Right lobe of liver (tissue), 6 donors: ENCODE data around the gene SRSF1. TPM values are rescaled to one million over a fixed set of nuclear protein-coding genes. Genes with fewer than 3 reads are reported as not detected.
"Not testable (repeated sequence)": the region's sequence is repeated elsewhere in the genome, so short reads cannot be mapped to it uniquely, and the experiment has no call there.

Experiments
- ATAC-seq, 4 donors: fragments of 200-7000 bp; cut with Tn5 transposase; one replicate each; pipeline ENCODE4 v1.9.1; 2020; ENCODE audit warnings: mild to moderate bottlenecking in 4 of 4, moderate library complexity in 4 of 4
- DNase-seq, 3 donors: peaks; one replicate each; pipeline ENCODE4 v3.0.0-alpha.2; 2020
- H3K27ac ChIP-seq, 3 donors: fragments of 200-600 bp; one replicate each; pipeline ENCODE4 v1.8.0; 2022
- H3K27me3 ChIP-seq, 2 donors: fragments of 200-600 bp; one replicate each; pipeline ENCODE4 v1.8.0; 2022
- H3K36me3 ChIP-seq, 4 donors: fragments of 200-600 bp; sonication (generic) in 1 of 4; one replicate each; pipeline versions ENCODE4 v1.5.1 to v1.8.0; 2017 to 2022; ENCODE audit warnings: control low read depth in 1 of 4
- H3K4me1 ChIP-seq, 4 donors: fragments of 200-600 bp; sonication (generic) in 1 of 4; one replicate each; pipeline versions ENCODE4 v1.5.1 to v1.8.0; 2017 to 2022; ENCODE audit warnings: control low read depth in 1 of 4
- H3K4me3 ChIP-seq, 3 donors: fragments of 200-600 bp; one replicate each; pipeline ENCODE4 v1.8.0; 2022
- H3K9me3 ChIP-seq, 4 donors: fragments of 200-600 bp; sonication (generic) in 1 of 4; one replicate each; pipeline versions ENCODE4 v1.5.1 to v1.8.0; 2017 to 2022; ENCODE audit warnings: control low read depth in 1 of 4
- POLR2A ChIP-seq: fragments of 450-650 bp; IDR thresholded peaks from one replicate; pipeline ENCODE4 v1.6.1; 2017; ENCODE audit warnings: antibody characterized with exemption, mild to moderate bottlenecking
- WGBS: methylation state at CpG from one replicate; pipeline ENCODE4 v1.1.6; 2018; ENCODE audit warnings: low coverage, low lambda C conversion rate; ENCODE audit not compliant: insufficient coverage; ENCODE audit errors: missing lambda C conversion rate; 5-methylcytosine and 5-hydroxymethylcytosine counted together
- intact Hi-C, 2 donors: fragments of 100-400 bp; cut with DNase I; formaldehyde crosslinking; loops; one replicate each; pipeline versions ENCODE4 v1.11.2 to v1.14.1; 2022
- total RNA-seq, 6 experiments: library from RNA; depleted of rRNA in 2 of 6; stranded (reverse); fragments of >200 nt in 2 of 6; fragmentation: NEBNext Ultra II Directional in 3 of 6; extraction: Animal tissue kit (Norgen Biotek cat#: 25700) in 3 of 6; gene quantifications; one replicate each; pipeline versions ENCODE4 v1.1.0 to v1.2.4, GENCODE V29; 2016 to 2023
- TF ChIP-seq, protein P1 (sequence below), 4 donors: fragments of 200-600 bp in 3 of 4; fragments of 450-650 bp in 1 of 4; IDR thresholded peaks; one replicate each; pipeline versions ENCODE4 v1.5.1 to v1.8.0; 2016 to 2022; ENCODE audit warnings: antibody characterized with exemption in 4 of 4, mild to moderate bottlenecking in 2 of 4
- donor health status: DM: no; HTN: yes; CAD: no.
- donor health status: DM: no; HTN: no; CAD: no.
- donor health status: DM: no; HTN: no; CAD: no.
- donor health status: DM: no; HTN: yes; CAD: no.
- donor health status: DM: no; HTN: yes; CAD: no.

SRSF1 gene
- total RNA-seq, 6 experiments from 2014 or later = 55.7 to 92.0 (median 80.0) TPM

DNA sequence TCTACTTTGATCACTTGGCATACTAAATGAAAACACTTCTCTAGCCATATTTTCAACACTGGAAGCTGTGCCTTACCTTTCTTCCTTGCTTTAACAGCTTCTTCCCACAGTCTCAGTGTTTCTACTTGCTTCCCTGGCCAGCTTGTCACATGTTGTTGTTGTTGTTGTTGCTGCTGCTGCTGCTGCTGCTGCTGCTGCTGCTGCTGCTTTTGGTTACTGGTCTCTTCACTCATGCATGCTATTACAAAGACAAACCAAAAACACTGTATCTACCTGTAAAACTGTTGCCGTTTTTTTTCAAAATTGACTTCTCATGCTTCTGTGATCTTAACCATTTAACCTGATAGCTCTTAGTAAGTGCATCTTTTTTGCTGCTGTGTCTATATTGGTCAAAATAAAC is 28.0 kb downstream of the SRSF1 start:
- no peak for TF ChIP-seq POLR2A
- TF ChIP-seq, protein P1, sequence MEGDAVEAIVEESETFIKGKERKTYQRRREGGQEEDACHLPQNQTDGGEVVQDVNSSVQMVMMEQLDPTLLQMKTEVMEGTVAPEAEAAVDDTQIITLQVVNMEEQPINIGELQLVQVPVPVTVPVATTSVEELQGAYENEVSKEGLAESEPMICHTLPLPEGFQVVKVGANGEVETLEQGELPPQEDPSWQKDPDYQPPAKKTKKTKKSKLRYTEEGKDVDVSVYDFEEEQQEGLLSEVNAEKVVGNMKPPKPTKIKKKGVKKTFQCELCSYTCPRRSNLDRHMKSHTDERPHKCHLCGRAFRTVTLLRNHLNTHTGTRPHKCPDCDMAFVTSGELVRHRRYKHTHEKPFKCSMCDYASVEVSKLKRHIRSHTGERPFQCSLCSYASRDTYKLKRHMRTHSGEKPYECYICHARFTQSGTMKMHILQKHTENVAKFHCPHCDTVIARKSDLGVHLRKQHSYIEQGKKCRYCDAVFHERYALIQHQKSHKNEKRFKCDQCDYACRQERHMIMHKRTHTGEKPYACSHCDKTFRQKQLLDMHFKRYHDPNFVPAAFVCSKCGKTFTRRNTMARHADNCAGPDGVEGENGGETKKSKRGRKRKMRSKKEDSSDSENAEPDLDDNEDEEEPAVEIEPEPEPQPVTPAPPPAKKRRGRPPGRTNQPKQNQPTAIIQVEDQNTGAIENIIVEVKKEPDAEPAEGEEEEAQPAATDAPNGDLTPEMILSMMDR (IDR thresholded peaks at IDR 0.05) = no peak
- Histone ChIP-seq H3K27ac (no peak overlapping the region), H3K36me3 (peaks cover 0 to 74% (median 26%) of the 10 kb centered on the region in 4 donors), H3K9me3 (no peaks in the 10 kb centered on the region), H3K27me3 (no peaks in the 10 kb centered on the region), H3K4me3 (no peak overlapping the region), H3K4me1 (peaks cover 0 to 28% (median 8%) of the 10 kb centered on the region in 4 donors)
- intact Hi-C loops = no loop called here
- DNase-seq (no peak), ATAC-seq (no peak)
- 56% methylated on average over 1 of the region's 1 CpG for WGBS

DNA sequence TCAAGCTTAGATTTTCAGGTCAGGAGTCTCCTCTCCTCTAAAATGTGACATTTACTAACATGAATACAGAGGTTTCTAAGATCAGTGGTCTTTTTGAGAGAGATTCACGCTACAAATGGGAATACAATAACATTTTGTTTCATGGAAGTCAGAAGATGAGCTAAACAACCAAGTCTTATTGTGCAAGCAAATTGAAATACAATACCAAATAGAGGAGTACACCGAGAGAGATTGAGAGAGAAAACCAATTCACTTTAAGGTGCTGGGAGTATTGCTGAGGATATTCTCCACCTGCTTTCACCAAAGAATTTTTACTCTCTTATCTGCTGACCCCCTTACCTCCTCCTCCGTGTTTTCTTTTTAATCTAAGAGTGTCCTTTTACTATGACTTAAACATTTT is 30.5 kb downstream of the SRSF1 start:
- Histone ChIP-seq H3K9me3 (no peaks in the 10 kb centered on the region), H3K4me3 (no peak overlapping the region), H3K36me3 (peaks cover 0 to 75% (median 31%) of the 10 kb centered on the region in 4 donors), H3K27ac (no peak overlapping the region), H3K27me3 (no peaks in the 10 kb centered on the region), H3K4me1 (peaks cover 0 to 30% (median 12%) of the 10 kb centered on the region in 4 donors)
- ATAC-seq (no peak), DNase-seq (no peak)
- TF ChIP-seq, protein P1 (IDR thresholded peaks at IDR 0.05) = no peak
- no peak for TF ChIP-seq POLR2A
- intact Hi-C loops = no loop called here
- WGBS = 83% methylated on average over 3 of the region's 3 CpGs

GRCh38 chr17:57975044-57975443 is 32.0 kb downstream of the SRSF1 start:
- Histone ChIP-seq H3K4me3 (no peak overlapping the region), H3K27me3 (no peaks in the 10 kb centered on the region), H3K9me3 (no peaks in the 10 kb centered on the region), H3K36me3 (peaks cover 0 to 62% (median 28%) of the 10 kb centered on the region in 4 donors), H3K27ac (peak overlapping the region in 1 of 3 donors; percentile 22), H3K4me1 (peaks cover 0 to 34% (median 12%) of the 10 kb centered on the region in 4 donors)
- 18% methylated on average over 1 of the region's 1 CpG for WGBS
- intact Hi-C loops = no loop called here
- TF ChIP-seq POLR2A = no peak
- TF ChIP-seq, protein P1 (IDR thresholded peaks at IDR 0.05) = no peak
- DNase-seq (peak in 1 of 3 donors; percentile 44), ATAC-seq (peak; percentile 92 to 93 (median 92))

DNA sequence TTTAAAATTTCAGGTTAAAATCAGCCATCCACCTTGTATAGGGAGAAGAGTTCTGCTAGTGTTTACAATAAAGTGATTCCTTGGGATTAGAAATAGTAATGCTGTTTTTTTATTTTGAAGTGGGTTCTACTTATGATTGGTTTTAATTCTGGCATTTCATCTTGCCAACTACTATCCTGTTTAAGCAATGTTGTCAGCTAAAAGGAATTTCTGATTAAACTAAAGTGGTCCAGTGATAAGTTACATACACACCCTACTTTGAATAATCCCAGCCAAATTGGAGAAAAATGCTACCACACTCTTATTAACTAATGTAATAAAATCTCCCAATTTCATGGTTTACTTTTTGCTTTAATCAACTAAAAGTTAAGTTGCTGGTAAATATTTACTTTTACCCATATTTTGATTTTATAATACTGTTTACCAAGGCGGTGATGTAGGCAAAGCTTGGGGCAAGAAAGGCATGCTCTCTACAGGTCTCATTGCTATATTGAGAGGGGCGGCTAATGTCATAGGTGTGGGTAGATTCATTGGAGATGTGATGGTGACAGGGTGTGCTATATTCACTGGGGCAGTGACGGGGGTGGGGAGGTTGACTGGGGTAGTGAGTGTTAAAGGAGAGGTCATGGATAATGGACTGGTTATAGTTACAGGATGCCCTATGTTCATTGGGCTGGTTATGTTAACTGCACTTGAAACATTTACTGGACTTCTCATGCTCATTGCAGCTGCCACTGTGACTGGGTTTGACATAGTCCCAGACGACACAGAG is 32.8 kb downstream of the SRSF1 start:
- ATAC-seq, H3K27me3 ChIP-seq, H3K4me3 ChIP-seq, DNase-seq, intact Hi-C loops, H3K27ac ChIP-seq, H3K9me3 ChIP-seq: not testable (repeated sequence)
- H3K36me3 ChIP-seq = peaks cover 0 to 54% (median 25%) of the 10 kb centered on the region in 4 donors
- 88% methylated on average over 4 of the region's 4 CpGs for WGBS
- peaks cover 0 to 34% (median 12%) of the 10 kb centered on the region in 4 donors for H3K4me1 ChIP-seq

DNA sequence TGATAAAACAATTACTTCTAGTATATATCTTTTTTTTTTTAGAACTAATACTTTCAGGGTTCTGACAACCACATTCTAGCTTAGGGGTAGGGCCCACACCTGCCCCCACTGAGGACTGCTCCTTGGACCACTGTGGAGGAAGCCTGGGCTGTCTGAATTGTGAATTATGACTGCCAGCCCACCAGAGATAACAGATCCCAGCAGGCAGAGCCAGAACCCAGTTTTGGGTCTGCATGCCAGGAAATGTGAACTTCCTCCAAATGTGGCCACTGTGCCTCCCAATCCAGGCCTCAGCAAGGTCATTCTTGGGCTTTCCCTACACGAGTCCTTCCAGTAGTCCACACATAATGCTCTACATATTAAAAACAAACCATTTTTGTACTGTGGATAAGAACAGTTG is 34.9 kb downstream of the SRSF1 start:
- Histone ChIP-seq H3K36me3 (peaks cover 0 to 35% (median 14%) of the 10 kb centered on the region in 4 donors), H3K27ac (no peak overlapping the region), H3K27me3 (no peaks in the 10 kb centered on the region), H3K9me3 (no peaks in the 10 kb centered on the region), H3K4me1 (peaks cover 0 to 34% (median 12%) of the 10 kb centered on the region in 4 donors), H3K4me3 (no peak overlapping the region)
- peak in 1 of 3 donors; percentile 45 for DNase-seq
- TF ChIP-seq POLR2A = no peak
- TF ChIP-seq, protein P1 (IDR thresholded peaks at IDR 0.05) = no peak
- no peak for ATAC-seq
- intact Hi-C loops = no loop called here
- 18% methylated on average over 1 of the region's 1 CpG for WGBS
